ENCODE data around the gene CCSER1.

Gene CCSER1

GRCh38 chr4:90990284-90990683 is 863.1 kb downstream of the CCSER1 start:
- H3K4me1 ChIP-seq (ENCODE audit: insufficient read depth, low read length): no peaks in the 10 kb centered on the region
- no peaks in the 10 kb centered on the region for H3K9me3 ChIP-seq (ENCODE audit: insufficient read depth, low read length, severe bottlenecking)
- DNase-seq (no peak), ATAC-seq (ENCODE audit: insufficient read depth, low read depth) (no peak)
- no peak overlapping the region for H3K9ac ChIP-seq (ENCODE audit: low read depth, low read length)
- H3K36me3 ChIP-seq (ENCODE audit: insufficient read depth, low read length): no peaks in the 10 kb centered on the region
- H2AFZ ChIP-seq (ENCODE audit: low read depth, low read length): no peak overlapping the region
- no peak overlapping the region for H3K27ac ChIP-seq (ENCODE audit: low read length)
- H3K79me2 ChIP-seq (ENCODE audit: insufficient read depth, low read length): no peaks in the 10 kb centered on the region
- no peak overlapping the region for H3K4me3 ChIP-seq (ENCODE audit: low read depth in 1 of 2, low read length in 2 of 2)
- TF ChIP-seq CTCF (IDR thresholded peaks at IDR 0.05; ENCODE audit: borderline replicate concordance, extremely low read depth, low read length, poor library complexity, severe bottlenecking) (no peak), EZH2 (IDR thresholded peaks at IDR 0.05; ENCODE audit: borderline replicate concordance, low read depth, low read length, severe bottlenecking) (no peak)
- no peaks in the 10 kb centered on the region for H4K20me1 ChIP-seq (ENCODE audit: insufficient read depth, low read length)
- no peaks in the 10 kb centered on the region for H3K27me3 ChIP-seq (ENCODE audit: insufficient read depth, low read length, poor library complexity)
- H3K4me2 ChIP-seq (ENCODE audit: insufficient read depth, low read length): no peak overlapping the region

GRCh38 chr4:90992213-90992612 is 865.0 kb downstream of the CCSER1 start:
- Histone ChIP-seq H3K9me3 (ENCODE audit: insufficient read depth, low read length, severe bottlenecking) (no peaks in the 10 kb centered on the region), H3K4me2 (ENCODE audit: insufficient read depth, low read length) (no peak overlapping the region), H3K4me1 (ENCODE audit: insufficient read depth, low read length) (no peaks in the 10 kb centered on the region), H3K4me3 (ENCODE audit: low read depth in 1 of 2, low read length in 2 of 2) (no peak overlapping the region), H3K9ac (ENCODE audit: low read depth, low read length) (no peak overlapping the region), H3K27ac (ENCODE audit: low read length) (no peak overlapping the region), H3K27me3 (ENCODE audit: insufficient read depth, low read length, poor library complexity) (no peaks in the 10 kb centered on the region), H3K36me3 (ENCODE audit: insufficient read depth, low read length) (no peaks in the 10 kb centered on the region), H3K79me2 (ENCODE audit: insufficient read depth, low read length) (no peaks in the 10 kb centered on the region), H2AFZ (ENCODE audit: low read depth, low read length) (no peak overlapping the region), H4K20me1 (ENCODE audit: insufficient read depth, low read length) (no peaks in the 10 kb centered on the region)
- DNase-seq (no peak), ATAC-seq (ENCODE audit: insufficient read depth, low read depth) (no peak)
- TF ChIP-seq EZH2 (IDR thresholded peaks at IDR 0.05; ENCODE audit: borderline replicate concordance, low read depth, low read length, severe bottlenecking): no peak
- no peak for TF ChIP-seq CTCF (IDR thresholded peaks at IDR 0.05; ENCODE audit: borderline replicate concordance, extremely low read depth, low read length, poor library complexity, severe bottlenecking)

- Histone ChIP-seq H3K9me3 (ENCODE audit: insufficient read depth, low read length, severe bottlenecking) (no peaks in the 10 kb centered on the region), H4K20me1 (ENCODE audit: insufficient read depth, low read length) (no peaks in the 10 kb centered on the region), H2AFZ (ENCODE audit: low read depth, low read length) (no peak overlapping the region), H3K4me1 (ENCODE audit: insufficient read depth, low read length) (no peaks in the 10 kb centered on the region), H3K4me2 (ENCODE audit: insufficient read depth, low read length) (no peak overlapping the region), H3K27ac (ENCODE audit: low read length) (no peak overlapping the region), H3K4me3 (ENCODE audit: low read depth in 1 of 2, low read length in 2 of 2) (no peak overlapping the region), H3K27me3 (ENCODE audit: insufficient read depth, low read length, poor library complexity) (no peaks in the 10 kb centered on the region), H3K79me2 (ENCODE audit: insufficient read depth, low read length) (no peaks in the 10 kb centered on the region), H3K9ac (ENCODE audit: low read depth, low read length) (no peak overlapping the region), H3K36me3 (ENCODE audit: insufficient read depth, low read length) (no peaks in the 10 kb centered on the region)
- DNase-seq (no peak), ATAC-seq (ENCODE audit: insufficient read depth, low read depth) (no peak)
- TF ChIP-seq CTCF (IDR thresholded peaks at IDR 0.05; ENCODE audit: borderline replicate concordance, extremely low read depth, low read length, poor library complexity, severe bottlenecking): no peak
- no peak for TF ChIP-seq EZH2 (IDR thresholded peaks at IDR 0.05; ENCODE audit: borderline replicate concordance, low read depth, low read length, severe bottlenecking)
These were observed 867.8 kb downstream of the CCSER1 start for GRCh38 chr4:90994851-90995574.
